ENCODE measurements around the gene FAM241B.

Gene FAM241B

GRCh38 chr10:69647126-69647525 is 17.1 kb downstream of the FAM241B start:
- FAIRE-seq (no peak), DNase-seq (ENCODE audit: extremely low spot score, insufficient read length, low read depth) (no peak)

- DNase-seq (ENCODE audit: extremely low spot score, insufficient read length, low read depth) (no peak), FAIRE-seq (no peak)
Measured at GRCh38 chr10:69647819-69648218, 17.8 kb downstream of the FAM241B start.

GRCh38 chr10:69648461-69648860 is 18.4 kb downstream of the FAM241B start:
- FAIRE-seq (no peak), DNase-seq (ENCODE audit: extremely low spot score, insufficient read length, low read depth) (no peak)

- no peak for DNase-seq (ENCODE audit: extremely low spot score, insufficient read length, low read depth)
- no peak for FAIRE-seq
Measured at GRCh38 chr10:69649786-69650550, 19.9 kb downstream of the FAM241B start.

GRCh38 chr10:69650589-69651261 is 20.7 kb downstream of the FAM241B start:
- DNase-seq (ENCODE audit: extremely low spot score, insufficient read length, low read depth) (no peak), FAIRE-seq (no peak)

- no peak for FAIRE-seq
- no peak for DNase-seq (ENCODE audit: extremely low spot score, insufficient read length, low read depth)
Measured at GRCh38 chr10:69651362-69651761, 21.3 kb downstream of the FAM241B start.

GRCh38 chr10:69652111-69652856 is 22.2 kb downstream of the FAM241B start:
- DNase-seq (ENCODE audit: extremely low spot score, insufficient read length, low read depth) (no peak), FAIRE-seq (no peak)

- no peak for FAIRE-seq
- no peak for DNase-seq (ENCODE audit: extremely low spot score, insufficient read length, low read depth)
Measured at GRCh38 chr10:69652857-69653199, 22.8 kb downstream of the FAM241B start.

- DNase-seq (ENCODE audit: extremely low spot score, insufficient read length, low read depth) (no peak), FAIRE-seq (no peak)
Measured at GRCh38 chr10:69653561-69653960, 23.5 kb downstream of the FAM241B start.

GRCh38 chr10:69655124-69655867 is 25.2 kb downstream of the FAM241B start:
- DNase-seq (ENCODE audit: extremely low spot score, insufficient read length, low read depth): no peak
- no peak for FAIRE-seq

GRCh38 chr10:69655868-69656555 is 26.0 kb downstream of the FAM241B start:
- DNase-seq (ENCODE audit: extremely low spot score, insufficient read length, low read depth) (no peak), FAIRE-seq (no peak)

- no peak for DNase-seq (ENCODE audit: extremely low spot score, insufficient read length, low read depth)
- no peak for FAIRE-seq
Measured at GRCh38 chr10:69656742-69657269, 26.8 kb downstream of the FAM241B start.

GRCh38 chr10:69657430-69657829 is 27.4 kb downstream of the FAM241B start:
- FAIRE-seq (no peak), DNase-seq (ENCODE audit: extremely low spot score, insufficient read length, low read depth) (no peak)

- DNase-seq (ENCODE audit: extremely low spot score, insufficient read length, low read depth) (no peak), FAIRE-seq (no peak)
Measured at GRCh38 chr10:69657866-69658265, 27.8 kb downstream of the FAM241B start.

GRCh38 chr10:69659241-69660038 is 29.4 kb downstream of the FAM241B start:
- FAIRE-seq (no peak), DNase-seq (ENCODE audit: extremely low spot score, insufficient read length, low read depth) (no peak)

- FAIRE-seq (no peak), DNase-seq (ENCODE audit: extremely low spot score, insufficient read length, low read depth) (no peak)
Measured at GRCh38 chr10:69660296-69660695, 30.2 kb downstream of the FAM241B start.

- DNase-seq (ENCODE audit: extremely low spot score, insufficient read length, low read depth) (no peak), FAIRE-seq (no peak)
Measured at GRCh38 chr10:69661414-69662172, 31.5 kb downstream of the FAM241B start.
